Stimulated activated CD4-positive, alpha-beta T cell treated with anti-CD3 and anti-CD28 coated beads, Interleukin-4, amount 100 ng/mL, for 48 hours (primary cell): ENCODE results near the gene DNAJC24.

ENCODE experiments used
- DNase-seq, 2 donors: peaks; one replicate each; pipeline ENCODE4 v3.0.0-alpha.2; 2020; ENCODE audit warnings: low read depth in 2 of 2

The DNAJC24 gene

DNA sequence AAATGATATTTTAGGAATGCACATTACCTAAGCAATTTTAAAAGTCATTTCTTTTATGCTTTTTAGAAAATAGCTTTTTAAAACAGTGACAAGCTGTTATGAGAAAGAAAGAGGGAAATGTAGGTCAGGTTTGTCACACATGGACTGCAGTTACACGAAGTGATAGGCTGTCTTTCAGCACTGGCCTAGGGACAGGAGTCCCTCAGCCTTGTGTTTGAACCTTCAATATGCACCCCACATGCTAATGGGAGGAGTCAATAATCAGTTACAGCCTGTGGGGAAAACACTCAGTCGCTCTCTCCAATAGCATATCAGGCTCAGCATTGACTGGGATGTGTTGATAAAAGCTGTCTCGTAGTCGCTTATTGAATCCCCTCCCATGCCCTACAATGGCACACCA lies 45.8 kb downstream of the DNAJC24 start:
- no peak for DNase-seq

DNA sequence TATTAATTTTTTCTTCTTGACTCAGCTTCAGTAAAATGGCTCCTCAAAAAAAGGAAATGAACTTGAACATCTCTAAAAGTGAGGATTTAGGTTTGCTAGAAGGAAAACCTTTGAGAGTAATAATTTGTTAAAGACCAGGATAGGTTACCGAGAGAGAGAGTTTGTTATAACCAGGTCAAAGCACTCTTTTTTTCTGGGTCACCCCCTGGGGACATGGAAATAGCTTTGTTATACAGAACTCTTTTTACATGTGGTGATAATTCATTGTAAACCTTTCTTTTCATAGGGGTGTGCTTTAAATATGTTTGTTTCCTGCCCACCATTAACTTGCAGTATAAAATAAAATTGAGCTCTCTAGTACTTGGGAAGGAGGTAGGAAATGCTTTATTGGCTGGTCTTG lies 47.7 kb downstream of the DNAJC24 start:
- no peak for DNase-seq

GRCh38 chr11:31417816-31418215 lies 48.2 kb downstream of the DNAJC24 start:
- DNase-seq, result no peak

GRCh38 chr11:31419138-31419537 lies 49.5 kb downstream of the DNAJC24 start:
- DNase-seq, result no peak

GRCh38 chr11:31419669-31420068 lies 50.0 kb downstream of the DNAJC24 start:
- no peak for DNase-seq

DNA sequence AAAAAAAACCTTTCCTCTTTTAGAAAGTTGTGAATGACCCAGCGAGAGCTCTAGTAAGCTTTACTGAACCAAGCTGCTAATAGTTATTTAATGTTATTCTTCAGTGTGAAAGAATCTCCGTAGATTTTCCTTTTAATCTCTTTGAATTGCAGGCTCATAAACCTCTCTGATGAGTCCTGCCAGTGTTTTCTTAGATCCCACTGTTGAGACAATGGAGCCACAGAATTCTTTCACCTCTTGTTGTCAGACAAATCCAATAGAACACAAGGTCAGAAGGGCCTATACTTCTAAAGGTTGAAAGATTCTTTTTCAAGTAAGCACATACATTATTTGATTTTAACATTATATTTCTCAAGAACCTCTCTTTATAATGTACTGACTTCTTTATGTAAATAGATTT lies 52.2 kb downstream of the DNAJC24 start:
- no peak for DNase-seq

DNA sequence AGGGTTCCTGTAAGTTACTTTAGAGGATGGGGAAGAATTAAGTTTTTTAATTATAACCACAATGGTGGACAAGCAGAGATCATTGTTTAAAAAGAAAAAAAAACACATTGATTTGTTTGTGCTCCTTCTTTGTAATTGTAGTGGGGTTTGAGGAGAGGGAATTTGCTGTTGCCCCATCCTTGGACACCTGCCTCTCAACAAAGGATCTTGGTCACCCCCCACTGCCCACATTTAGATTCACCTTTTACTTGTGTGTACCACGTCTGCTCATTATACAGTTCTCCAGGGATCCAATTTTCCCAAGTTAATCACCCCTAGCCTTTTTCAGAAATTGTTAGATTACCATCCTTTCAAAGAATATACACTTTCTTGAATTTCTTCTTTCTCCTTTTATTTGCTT lies 53.0 kb downstream of the DNAJC24 start:
- no peak for DNase-seq

DNA sequence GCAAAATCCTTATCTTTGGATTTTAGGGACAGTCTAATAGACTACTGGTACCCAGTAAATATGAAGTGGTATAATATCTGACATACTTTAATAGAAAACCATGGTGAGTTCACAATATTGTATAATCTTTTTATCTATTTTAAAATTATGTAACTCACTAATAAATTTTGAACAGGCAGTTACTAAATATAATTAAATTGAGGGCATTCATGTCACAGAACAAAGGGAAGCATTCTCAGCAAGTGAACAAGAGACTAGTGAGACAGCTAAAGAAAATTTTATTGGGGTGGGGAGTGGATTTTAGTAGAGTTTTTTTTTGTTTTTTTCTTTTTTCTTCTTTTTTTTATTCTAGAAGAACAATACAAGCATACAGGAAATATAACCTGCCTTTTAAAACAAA lies 55.0 kb downstream of the DNAJC24 start:
- no peak for DNase-seq

GRCh38 chr11:31433851-31434250 lies 64.2 kb downstream of the DNAJC24 start:
- no peak for DNase-seq

GRCh38 chr11:31437742-31438435 lies 68.2 kb downstream of the DNAJC24 start:
- DNase-seq, result no peak

DNA sequence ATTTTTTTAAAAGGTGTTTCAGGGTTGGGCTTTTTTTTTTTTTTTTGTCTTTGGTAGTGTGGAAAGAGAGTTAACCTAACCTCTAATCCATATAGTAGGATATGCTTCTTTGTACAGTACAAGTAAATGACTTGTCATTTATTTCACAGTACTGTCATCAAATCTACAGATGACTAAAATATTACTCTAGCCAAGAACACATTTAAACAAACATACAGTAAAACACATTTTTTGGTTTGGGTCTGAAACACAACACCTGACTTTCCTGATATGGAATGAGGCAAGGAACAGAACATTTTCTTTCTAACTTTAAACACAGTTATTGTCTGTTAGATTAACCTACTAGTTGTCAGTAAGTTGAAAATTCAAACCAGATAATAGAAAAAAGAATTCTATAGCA lies 71.6 kb downstream of the DNAJC24 start:
- DNase-seq, result no peak

DNA sequence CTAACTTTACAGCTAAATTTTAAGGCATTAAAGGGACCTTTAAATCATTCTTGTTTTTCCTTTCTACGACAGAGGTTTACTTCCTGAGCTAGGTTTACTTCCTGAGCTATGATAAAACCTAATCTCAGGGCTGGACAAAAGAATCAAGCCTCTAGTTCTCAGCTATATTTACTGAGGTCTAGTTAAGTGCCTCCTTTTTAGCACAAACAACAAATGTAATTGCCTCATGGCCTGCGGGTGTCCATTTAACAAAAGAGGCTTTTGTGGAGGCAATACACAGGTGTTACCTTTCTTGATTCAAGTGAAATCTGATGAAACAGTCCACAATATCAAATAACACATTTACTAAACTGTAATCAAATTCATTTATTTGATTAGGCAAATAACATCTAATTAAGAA lies 72.4 kb downstream of the DNAJC24 start:
- DNase-seq, result no peak

GRCh38 chr11:31443802-31444201 lies 74.1 kb downstream of the DNAJC24 start:
- no peak for DNase-seq

DNA sequence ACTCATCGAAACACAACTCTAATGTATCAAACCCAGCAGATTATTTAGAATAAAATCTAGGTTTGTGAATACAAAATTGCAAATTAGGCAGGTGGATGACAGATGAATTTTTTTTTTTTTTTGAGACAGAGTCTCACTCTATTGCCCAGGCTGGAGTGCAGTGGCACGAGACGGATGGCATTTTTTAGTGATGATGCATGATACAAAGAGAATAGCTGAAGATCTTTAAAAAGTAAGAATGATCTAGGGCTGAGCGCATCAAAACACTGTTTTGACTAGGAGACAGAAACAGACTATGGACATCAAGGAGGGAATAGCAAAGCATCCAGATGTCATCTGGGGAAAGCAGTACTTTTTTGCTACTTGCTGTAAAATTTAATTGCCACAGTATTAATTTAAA lies 76.0 kb downstream of the DNAJC24 start:
- DNase-seq, result no peak

DNA sequence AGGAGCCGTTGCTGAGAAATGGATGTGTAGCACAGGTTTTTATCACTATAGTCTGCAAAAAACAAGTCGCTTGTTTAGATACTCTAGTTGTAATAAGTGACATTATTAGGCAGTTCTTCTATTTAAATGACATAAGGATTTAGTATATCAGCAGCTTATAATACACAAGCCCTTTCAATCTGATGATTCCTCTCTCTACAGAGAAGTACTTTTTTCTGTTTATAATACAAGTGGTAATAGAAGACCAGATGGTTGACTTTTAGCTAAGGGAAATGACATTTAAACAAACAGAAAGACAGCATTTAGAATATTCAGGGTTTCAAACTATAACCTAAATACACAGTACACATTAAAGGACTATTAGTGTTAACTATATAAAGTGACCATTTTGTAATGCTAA lies 79.4 kb downstream of the DNAJC24 start:
- DNase-seq, result no peak

- DNase-seq, result no peak
Measured at GRCh38 chr11:31450841-31451240, 81.2 kb downstream of the DNAJC24 start.

- no peak for DNase-seq
Measured at GRCh38 chr11:31455177-31455576, 85.5 kb downstream of the DNAJC24 start.

GRCh38 chr11:31464436-31464835 lies 94.8 kb downstream of the DNAJC24 start:
- DNase-seq, result no peak

- DNase-seq, result no peak
Measured at GRCh38 chr11:31474083-31474482, 104.4 kb downstream of the DNAJC24 start.

DNA sequence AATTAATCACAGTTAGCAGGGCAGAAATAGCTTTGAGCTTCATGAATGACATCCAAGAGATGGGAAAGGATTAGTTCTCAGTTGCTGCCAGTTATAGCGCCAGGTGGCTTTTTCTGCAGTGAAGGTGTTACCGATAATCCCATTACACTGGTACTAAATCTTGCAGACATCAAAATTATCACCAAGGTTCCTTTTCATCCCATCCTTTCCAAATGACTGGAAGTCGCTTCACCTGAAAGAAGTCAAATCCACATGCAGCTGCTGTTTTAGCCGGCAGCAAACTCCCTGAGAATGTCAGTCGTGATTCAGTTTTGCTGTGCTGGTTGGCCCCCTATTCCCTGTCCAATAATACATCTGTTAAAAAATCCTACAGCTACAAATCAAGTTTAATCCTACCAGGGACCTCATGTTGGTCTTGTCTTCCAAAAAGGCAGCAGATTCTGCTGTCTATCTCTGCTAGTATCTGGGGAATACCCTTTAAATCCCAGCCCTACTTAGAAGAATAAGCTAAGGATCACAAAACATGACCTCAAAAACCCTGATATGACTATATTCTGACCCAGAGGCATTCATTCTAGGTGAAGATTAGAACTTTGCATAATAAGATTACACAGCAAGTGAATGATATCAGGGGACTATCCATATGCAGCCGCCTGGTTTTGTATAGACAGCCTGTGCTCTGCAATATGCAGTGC lies 108.0 kb downstream of the DNAJC24 start:
- DNase-seq, result no peak

- no peak for DNase-seq
Measured at GRCh38 chr11:31478223-31478590, 108.5 kb downstream of the DNAJC24 start.

- no peak for DNase-seq
Measured at GRCh38 chr11:31479066-31479465, 109.4 kb downstream of the DNAJC24 start.

DNA sequence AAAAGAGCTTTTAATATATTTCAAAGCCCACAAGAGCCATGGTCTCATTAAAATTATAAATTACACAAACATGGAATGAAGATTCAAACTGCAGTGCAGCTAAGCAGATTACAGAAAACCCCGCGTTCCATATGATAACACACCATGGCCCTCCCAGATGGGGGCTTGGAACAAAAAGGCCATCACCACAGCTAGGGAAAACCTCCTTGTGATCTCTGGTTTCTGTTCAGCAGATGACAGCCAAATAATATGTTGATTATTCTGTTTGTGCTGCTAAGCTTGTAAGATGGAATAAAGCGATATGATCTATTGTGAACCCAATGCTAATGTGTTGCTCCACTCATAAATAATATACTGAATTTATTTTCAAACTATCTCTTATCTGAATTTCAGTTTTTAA lies 111.3 kb downstream of the DNAJC24 start:
- DNase-seq, result no peak
